ENCODE measurements around the gene PDK4.
"Not testable (repeated sequence)": the region's sequence is repeated elsewhere in the genome, so short reads cannot be mapped to it uniquely, and the experiment has no call there.

PDK4 gene

DNA sequence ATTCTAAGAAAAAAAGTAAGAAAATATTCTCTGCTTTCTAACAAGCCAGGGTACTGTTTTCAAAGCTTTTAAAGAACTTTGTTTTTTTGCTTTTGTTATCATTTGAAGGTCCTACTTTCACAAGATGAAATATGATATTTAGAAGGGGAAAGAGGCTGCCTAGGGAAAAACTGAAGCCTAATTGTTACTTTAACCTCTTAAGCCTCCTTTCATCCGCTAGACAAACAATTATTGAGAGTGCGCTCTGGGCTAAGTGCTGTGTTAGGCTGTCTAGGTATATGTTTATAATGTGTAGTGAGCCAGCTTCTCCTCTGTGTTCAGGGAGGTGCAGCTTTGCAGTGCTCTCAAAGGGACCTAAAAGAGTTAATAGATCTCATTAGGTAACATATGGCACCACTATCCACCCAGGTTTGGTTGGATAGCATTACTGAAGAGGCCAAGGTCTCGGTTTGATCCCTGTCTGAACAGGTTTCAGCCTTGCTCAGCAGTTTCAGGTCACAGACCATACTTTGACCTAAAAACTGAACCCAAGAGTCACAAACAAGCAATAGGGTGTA lies 17.9 kb downstream of the PDK4 start:
- DNase-seq (ENCODE audit: low spot score) = peak; percentile 13

DNA sequence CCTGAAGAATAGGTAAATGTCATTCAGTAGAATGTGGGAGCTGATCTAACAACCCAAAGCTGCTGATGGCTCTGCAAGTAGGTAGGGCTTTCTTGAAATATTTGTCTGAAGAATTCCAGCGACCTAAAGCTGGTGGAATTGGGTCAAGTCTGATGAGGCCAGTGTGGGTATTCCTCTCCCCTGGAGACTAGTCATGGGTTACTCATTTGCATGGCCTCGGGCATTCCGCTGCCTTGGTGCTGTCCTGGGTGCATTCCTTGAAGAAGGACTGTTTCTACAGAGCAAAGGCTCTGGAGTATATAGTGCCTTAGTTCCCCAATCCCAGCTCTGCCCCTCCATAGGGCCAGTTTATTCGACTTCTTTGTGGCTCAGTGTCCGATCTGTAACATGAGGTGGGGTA lies 19.2 kb downstream of the PDK4 start:
- no peak for DNase-seq (ENCODE audit: low spot score)

DNA sequence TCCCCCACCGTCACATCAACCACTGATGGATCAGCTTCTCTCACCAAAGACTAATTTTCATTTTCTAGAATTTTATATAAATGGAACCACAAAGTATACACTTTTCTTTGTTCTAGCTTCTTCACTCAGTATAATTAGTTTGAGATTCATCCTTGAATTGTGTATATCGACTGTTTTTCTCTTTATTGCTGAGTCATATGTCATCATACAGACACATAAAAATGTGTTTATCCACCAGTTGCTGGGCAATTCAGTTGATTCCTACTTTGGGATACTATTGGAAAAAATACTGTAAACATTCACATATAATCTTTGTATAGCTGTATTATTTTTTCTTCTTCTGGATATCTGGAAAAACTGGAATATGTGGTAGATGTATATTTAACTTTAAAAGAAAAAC lies 26.6 kb downstream of the PDK4 start:
- no peak for DNase-seq (ENCODE audit: low spot score)

DNA sequence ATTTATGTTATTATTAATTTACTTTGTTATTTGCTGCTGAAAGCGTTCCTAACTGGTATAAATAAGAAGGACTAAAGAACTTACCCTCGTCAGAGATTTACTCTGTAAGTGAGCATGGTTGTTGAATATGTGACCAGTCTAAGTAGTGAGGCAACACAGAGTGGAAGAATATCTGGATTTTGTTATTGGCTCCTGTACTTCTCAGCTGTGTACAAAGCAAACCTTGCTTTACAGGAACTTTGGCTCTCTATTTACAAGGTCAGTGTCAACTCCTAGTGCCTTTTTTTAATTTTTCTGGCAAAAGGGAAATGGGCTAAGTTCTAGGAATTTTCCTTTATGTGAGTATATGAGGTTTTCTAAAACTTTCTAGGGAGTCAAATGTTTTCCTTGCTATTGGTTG lies 35.6 kb downstream of the PDK4 start:
- no peak for DNase-seq (ENCODE audit: low spot score)

DNA sequence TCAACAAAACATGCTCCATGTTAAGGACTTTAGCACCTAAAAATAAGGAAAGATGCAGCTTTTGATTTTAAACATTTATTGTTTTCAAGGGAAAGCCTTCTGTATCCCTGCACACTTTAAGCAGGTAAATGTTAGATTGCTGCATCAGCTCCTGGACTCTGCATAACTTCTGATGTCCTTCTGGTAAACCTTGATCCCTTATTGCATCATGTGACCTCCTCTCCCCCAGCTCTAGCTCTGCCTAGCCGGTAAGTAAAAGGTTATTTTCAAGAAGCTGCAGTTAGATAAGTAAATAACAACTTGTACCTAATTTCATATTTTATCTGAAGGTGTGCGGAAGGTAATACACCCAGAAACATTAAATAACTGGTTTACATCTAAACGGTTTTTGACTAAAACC lies 37.5 kb downstream of the PDK4 start:
- no peak for DNase-seq (ENCODE audit: low spot score)

DNA sequence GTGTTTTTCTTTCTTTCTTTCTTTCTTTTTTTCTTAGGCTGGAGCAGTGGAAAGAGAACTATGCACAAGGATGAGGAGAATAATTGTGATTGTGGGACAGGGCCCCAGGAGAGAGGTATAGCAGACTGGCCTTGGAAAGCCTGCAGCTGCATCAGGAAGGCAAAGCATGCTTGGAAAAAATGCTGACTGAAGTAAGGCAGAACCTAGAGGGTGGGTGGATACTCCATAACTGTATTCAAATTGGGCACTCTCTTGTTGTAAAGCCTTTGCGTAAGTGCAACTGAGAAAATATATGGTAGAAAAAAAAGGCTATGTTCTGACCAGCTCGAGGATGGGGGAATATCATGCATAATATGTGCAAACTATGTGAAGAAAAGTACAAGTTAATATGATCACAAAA lies 39.5 kb downstream of the PDK4 start:
- DNase-seq (ENCODE audit: low spot score) = no peak

DNA sequence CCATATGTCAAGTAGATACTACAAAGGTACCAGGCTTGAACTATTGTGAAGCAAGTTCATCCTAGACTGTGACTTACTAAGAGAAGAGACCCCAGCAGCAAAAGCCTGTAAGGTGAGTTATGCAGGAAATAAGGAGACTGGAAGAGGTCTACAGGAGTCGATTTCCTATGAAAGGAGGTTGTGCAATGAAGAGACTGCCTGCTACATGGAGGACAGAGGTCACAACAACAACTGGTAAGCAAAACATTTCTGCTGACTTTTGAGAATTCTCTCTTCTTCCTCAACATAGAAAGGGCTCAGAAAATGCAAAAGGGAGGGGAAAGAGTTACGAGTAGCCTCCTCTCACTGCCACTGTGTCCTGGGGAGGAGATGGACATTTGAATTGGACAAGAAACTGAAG lies 42.4 kb downstream of the PDK4 start:
- no peak for DNase-seq (ENCODE audit: low spot score)

DNA sequence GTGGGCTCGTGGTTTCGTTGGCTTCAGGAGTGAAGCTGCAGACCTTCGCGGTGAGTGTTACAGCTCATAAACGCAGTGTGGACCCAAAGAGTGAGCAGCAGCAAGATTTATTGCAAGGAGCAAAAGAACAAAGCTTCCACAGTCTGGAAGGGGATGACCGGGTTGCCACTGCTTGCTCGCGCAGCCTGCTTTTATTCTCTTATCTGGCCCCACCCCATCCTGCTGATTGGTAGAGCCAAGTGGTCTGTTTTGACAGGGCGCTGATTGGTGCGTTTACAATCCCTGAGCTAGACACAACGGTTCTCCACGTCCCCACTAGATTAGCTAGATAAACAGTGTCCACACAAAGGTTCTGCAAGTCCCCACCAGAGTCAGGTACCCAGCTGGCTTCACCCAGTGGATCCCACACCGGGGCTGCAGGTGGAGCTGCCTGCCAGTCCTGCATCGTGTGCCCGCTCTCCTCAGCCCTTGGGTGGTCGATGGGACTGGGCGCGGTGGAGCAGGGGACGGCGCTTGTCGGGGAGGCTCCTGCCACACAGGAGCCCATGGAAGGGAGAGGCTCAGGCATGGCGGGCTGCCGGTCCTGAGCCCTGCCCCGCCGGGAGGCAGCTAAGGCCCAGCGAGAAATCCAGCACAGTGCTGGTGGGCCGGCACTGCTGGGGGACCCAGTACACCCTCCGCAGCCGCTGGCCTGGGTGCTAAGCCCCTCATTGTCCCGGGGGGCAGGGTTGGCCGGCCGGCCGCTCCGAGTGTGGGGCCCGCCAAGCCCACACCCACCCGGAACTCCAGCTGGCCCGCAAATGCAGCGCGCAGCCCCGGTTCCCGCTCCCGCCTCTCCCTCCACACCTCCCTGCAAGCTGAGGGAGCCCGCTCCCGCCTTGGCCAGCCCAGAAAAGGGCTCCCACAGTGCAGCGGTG lies 44.0 kb downstream of the PDK4 start:
- DNase-seq (ENCODE audit: low spot score) = not testable (repeated sequence)

DNA sequence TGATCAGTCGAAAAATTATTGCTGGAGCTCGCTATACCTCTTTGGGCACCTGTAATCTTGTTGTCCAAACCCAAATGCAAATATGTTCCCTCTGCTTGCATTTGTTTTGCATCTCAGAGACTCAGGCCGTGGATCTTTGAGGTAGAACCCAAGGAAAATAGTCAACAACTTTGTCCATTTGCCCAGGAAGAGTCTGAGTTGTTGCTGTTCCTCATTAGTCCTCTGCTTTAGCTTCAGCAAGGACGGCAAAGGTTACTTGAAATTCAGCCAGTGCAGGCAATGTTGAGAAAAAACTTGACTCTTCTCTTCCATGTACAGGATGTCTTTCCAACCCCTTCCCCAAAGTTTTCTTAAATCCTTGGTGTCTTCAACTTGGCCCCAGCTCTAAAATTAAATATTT lies 45.8 kb downstream of the PDK4 start:
- no peak for DNase-seq (ENCODE audit: low spot score)

DNA sequence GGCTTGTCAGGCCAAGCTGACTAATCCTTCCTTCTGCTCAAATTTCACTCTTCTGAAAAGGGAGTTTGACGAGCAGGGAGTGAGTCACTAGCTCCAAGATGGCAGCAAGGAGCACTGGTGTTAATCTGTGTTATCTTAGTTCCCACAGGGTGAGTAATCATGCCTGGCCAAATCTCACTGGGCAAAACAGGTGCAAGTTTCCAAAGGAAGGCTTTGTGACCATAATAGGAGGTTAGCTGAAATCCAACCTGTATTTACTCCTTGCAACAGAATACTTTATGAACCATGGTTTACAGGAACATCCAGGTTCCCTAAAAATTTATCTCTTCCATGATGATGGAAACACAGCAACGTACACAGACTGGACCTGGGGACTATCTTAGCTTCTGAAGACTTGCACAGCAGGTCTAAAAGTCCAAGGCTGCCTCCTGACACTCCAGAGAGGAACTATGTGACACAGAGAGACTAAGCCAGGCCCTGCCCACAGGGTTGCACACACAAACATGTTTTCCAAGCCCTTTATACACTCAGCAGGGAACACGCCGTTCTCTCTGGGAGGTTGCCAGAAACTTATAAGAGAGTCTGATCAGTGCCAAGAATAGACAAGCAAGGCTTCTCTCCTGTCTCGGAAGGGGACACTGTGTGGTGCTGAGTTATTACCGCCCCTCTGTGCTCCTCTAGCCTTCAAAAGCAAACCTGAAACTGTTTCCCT lies 46.3 kb downstream of the PDK4 start:
- DNase-seq (ENCODE audit: low spot score) = no peak

DNA sequence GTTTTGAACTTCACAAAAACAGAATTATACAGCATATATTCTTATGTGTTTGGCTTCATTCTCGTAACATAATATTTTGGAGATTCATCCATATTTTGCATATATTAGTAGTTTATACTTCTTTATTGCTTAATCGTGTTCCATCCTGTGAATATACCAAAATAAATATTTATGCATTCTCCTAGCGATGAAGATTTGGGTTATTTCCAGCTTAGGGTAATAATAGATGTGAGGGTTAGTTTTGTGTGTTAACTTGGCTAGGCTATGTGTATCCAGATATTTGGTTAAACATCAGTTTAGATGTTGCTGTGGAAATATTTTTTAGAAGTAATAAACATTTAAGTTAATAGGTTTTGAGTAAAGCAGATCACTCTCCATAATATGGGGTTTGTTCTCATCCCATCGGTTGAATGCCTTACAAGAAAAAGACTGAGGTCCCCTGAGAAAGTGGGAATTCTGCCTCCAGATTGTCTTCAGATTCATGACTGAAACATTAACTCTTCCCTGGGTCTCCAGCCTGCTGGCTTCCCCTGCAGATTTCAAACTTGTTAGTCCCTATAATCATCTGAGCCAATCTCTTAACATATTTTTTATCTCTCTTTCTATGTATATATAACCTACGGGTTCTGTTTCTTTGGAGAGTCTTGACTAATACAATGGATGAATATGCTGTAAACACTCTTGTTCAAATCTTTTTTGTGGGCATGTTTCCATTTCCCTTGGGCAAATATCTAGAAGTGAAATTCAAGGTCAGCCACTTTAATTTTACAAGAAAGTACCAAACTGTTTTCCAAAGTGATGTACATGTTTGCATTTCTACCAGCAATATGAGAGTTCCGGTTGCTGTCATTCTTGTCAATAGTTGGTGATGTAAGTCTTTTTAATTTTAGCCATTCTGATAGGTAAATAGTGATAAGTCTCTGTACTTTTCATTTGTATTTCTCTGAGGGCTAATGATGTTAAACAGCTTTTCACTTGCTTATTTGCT lies 48.7 kb downstream of the PDK4 start:
- DNase-seq (ENCODE audit: low spot score) = no peak

DNA sequence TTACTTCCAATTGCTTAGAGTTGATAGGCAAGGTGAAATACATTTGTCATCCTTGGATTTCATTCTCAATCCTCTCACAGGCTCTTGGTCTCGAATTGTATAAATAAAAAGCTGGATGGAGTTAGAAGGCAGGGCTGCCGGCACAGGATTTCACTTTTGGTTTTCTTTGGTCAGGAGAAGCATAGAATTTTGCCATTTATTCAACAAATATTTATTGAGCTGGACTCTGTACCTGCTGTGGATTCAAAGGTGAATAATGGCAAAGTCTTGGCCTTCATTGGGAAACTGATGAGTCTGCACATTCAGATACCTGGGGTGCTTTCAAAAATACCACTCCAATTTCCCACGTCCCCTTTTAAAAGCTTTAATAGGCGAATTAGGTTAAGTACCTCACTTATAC lies 49.7 kb downstream of the PDK4 start:
- no peak for DNase-seq (ENCODE audit: low spot score)

DNA sequence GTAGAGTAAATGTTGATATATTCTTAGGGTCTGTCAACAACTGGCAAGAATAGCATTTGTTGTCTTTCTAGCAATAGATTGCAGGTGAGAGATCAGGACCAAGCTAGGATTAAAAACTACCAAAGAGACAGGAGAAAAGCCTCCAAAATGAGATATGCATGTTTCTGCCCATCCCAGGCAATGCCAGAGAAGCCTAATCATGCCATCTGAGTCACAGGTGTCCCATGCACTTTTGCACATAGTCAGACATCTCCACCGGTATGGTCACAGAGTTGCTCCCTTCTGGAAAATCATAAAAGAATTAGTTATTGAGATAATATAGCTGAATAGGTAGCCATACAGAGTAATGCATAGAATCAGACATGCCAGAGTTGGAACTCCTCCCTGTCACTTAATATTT lies 50.6 kb downstream of the PDK4 start:
- no peak for DNase-seq (ENCODE audit: low spot score)

DNA sequence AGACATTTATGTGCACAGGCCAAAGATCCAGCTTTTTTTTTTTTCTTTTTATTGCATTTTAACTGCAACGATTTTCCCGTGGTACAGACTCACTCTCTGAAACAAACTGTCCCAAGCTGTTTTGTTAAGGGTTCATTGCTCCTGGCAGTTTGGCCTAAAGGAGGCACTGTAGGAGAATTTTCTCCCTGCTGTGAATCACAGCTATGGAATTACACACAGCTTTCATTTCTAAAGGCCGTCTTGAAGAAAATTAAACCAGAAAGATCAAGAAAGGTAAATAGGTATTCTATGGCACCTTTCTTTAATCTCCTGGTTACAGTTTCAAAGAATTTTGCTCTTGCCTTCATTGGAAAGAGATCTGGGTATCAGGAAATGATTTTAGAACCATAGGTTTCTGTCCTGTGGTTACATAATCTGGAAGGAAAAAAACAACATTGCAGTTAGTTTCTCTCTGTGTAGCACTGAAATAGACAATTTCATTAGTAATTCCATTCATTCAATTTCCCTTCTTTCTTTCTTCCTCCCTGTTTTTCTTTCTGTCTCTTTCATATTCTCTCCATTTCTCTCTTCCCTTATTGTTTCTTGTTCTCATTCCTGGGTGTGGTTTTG lies 51.2 kb downstream of the PDK4 start:
- no peak for DNase-seq (ENCODE audit: low spot score)

DNA sequence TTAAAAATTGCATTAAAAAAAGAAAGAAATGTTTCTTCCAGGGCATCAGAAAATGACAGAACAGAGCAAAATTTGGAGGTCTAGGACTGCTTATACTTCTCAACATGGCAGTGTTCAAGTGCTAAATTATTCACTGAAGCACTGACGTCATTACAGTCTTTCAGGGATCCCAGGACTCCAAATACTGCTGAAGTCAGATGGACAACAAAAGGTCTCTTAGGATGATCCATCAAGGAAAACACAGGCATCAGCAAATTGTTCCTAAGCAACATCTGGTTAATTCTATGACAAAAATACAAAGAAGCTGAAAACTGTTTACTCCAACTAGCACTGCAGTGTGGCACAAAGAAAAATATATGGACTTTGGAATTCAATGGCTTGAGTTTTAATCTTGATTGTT lies 52.1 kb downstream of the PDK4 start:
- no peak for DNase-seq (ENCODE audit: low spot score)

DNA sequence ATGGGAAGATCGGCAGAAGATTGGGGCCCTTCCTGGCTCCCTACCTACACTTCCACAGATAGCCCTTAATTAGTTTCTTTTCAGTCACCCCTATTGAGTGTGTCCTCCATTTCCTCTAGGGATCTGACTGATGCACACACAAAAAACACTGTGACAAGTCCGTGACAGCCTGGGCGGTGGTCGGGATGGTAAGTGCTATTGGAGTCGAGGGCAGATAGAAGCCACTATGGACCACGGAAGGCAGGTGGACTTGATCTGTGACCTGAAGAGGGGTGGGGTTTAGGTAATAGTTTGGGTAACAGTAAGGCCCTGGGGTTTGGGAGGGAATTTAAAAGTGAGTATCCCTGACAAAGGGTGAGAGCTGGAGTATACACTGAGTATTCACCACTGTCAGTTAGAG lies 53.0 kb downstream of the PDK4 start:
- no peak for DNase-seq (ENCODE audit: low spot score)

DNA sequence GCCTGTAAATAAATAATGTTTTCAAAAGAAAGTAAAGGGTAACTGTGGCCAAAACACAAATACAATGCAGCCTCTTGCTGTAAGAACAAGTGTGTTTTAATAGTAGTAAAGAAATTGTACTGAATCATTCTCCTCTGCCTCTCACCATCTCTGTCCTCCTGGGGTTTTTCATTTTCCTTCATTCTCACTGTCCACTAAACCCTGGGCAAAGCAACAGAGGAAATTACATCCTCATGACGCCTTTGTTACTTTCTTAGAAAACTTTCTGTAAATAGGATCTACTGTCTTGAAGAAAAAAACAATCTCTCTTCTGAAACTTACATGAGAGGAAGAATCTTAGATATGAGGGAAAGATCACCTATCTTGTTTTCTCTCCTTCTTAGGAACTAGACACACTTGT lies 56.0 kb downstream of the PDK4 start:
- no peak for DNase-seq (ENCODE audit: low spot score)

DNA sequence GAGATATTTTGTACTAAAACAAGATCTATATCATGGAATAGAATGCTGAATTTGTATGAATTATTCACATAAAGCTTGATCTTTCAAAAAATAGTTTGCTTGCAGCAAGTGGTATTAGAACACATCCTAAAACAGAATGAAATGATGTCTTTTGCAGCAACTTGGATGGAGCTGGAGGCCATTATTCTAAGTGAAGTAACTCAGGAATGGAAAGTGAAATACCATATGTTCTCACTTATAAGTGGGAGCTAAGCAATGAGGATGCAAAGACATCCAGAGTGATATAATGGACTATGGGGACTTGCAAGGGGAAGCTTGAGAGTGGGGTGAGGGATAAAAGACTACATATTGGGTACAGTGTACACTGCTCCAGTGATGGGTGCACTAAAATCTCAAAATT lies 56.9 kb downstream of the PDK4 start:
- no peak for DNase-seq (ENCODE audit: low spot score)

DNA sequence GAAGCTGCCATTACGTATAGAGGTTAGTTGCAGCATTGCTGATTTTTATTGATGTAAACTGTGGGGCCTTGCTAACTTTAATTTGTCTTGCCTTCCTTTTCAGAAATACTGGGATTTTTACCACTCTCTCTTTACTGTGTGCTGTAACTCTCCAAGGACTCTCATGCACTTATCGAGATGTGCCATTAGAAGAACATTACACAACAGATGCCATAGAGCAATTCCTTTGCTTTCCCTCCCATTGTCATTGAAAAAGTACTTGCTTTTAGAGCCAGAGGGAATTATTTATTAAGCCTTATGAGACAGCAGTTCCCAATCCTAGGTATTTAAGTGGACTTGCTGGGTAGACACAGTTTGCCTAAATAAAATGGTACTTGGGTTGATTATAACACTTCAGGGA lies 58.8 kb downstream of the PDK4 start:
- no peak for DNase-seq (ENCODE audit: low spot score)

DNA sequence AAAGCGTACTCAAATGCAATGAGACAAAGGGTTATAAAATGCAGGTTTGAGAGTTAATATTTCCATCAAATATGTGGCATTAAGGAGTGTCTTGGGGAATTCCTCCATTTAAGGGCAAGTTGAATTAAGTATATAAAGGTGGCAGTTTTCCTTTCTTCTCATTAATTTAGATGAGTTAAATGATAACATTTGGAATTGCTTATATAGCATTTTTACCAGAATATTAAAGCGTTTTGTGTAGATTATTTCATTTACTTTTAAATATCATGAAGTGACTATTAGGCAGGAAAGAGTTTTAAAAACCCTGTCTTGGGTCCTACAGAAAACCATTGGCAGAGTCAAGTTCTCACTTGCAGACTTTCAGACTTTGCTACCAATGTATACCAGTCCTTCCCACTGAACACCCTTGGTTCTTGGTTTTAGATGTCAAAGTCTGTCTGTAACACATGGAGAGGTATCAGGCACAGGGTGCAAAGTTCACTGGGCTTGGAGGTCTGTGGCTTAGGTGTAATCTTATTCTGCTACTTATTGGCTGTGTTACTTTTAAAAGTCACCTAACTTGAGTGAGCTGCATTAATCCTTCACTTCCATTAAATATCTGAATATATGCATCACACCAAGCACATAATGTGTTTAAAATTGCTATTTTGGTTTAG lies 59.5 kb downstream of the PDK4 start:
- no peak for DNase-seq (ENCODE audit: low spot score)

DNA sequence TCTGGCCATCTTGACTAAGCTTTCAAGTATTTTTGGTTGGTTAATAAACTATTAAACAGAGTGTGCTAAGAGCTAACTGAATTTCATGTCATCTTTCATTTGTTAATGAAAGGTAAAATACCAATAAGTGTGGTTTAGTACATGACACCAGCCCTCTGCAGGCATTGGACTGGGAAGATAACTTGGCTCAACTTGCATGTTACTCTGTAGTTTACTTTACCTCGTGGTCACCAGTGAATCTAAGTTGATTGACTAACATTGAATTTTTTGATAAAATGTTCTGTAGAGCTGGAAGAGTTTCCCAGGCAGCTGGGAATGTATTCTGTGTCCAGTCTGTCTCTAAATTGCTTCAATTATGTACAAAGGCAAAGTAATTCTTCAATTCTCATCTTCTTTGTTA lies 60.7 kb downstream of the PDK4 start:
- no peak for DNase-seq (ENCODE audit: low spot score)

All from SK-N-DZ (cell line).